B cell (primary cell): ENCODE data around the gene AGPAT1.

Experiments used
- CTCF ChIP-seq: fragments of 200-600 bp; IDR thresholded peaks from one replicate; pipeline ENCODE4 v1.8.0; 2022; ENCODE audit warnings: antibody characterized with exemption, mild to moderate bottlenecking
- EZH2 ChIP-seq: IDR thresholded peaks from 2 replicates; pipeline ENCODE4 v1.6.1; 2012; ENCODE audit warnings: borderline replicate concordance, low read depth, mild to moderate bottlenecking, moderate library complexity, low read length; ENCODE audit not compliant: insufficient read depth, poor library complexity, severe bottlenecking

- no peak for TF ChIP-seq CTCF
- TF ChIP-seq EZH2, result no peak
Observed at GRCh38 chr6:32129297-32130088, 46.4 kb downstream of the AGPAT1 start.
